GM21529 (cell line): ENCODE data around the gene OBP2A.

ENCODE experiments used
- ATAC-seq: cut with Tn5 transposase; IDR thresholded peaks from one replicate; pipeline ENCODE4 v1.9.1; 2021; ENCODE audit not compliant: unreplicated experiment

OBP2A gene

GRCh38 chr9:135591506-135592330 lies 45.8 kb downstream of the OBP2A start:
- ATAC-seq, result no peak

- ATAC-seq, result no peak
These were observed 46.3 kb downstream of the OBP2A start for GRCh38 chr9:135592331-135592590.

GRCh38 chr9:135592625-135593024 lies 46.7 kb downstream of the OBP2A start:
- ATAC-seq, result no peak

GRCh38 chr9:135596211-135596610 lies 50.3 kb downstream of the OBP2A start:
- no peak for ATAC-seq
